IPS-15b (cell line): ENCODE measurements around the gene RPL27.

ENCODE experiments used
- H3K27me3 ChIP-seq: one replicate; pipeline ENCODE4 v1.6.1; 2013; ENCODE audit warnings: low read length; ENCODE audit not compliant: control insufficient read depth, insufficient read depth
- H3K36me3 ChIP-seq: one replicate; pipeline ENCODE4 v1.6.1; 2013; ENCODE audit warnings: low read length; ENCODE audit not compliant: control insufficient read depth, insufficient read depth
- H3K4me1 ChIP-seq: one replicate; pipeline ENCODE4 v1.6.1; 2013; ENCODE audit warnings: mild to moderate bottlenecking, low read length; ENCODE audit not compliant: control insufficient read depth, insufficient read depth
- H3K4me3 ChIP-seq: one replicate; pipeline ENCODE4 v1.5.1; 2013; ENCODE audit warnings: low read depth, low read length
- H3K9ac ChIP-seq: one replicate; pipeline ENCODE4 v1.6.1; 2013; ENCODE audit warnings: low read depth, mild to moderate bottlenecking, low read length
- H3K9me3 ChIP-seq: one replicate; pipeline ENCODE4 v1.6.1; 2013; ENCODE audit warnings: mild to moderate bottlenecking, low read length; ENCODE audit not compliant: control insufficient read depth, insufficient read depth

Gene RPL27

GRCh38 chr17:43044024-43044423 lies 45.8 kb downstream of the RPL27 start:
- H3K4me1 ChIP-seq: peaks cover 31% of the 10 kb centered on the region
- no peak overlapping the region for H3K9ac ChIP-seq
- H3K9me3 ChIP-seq: no peaks in the 10 kb centered on the region
- no peak overlapping the region for H3K4me3 ChIP-seq
- no peaks in the 10 kb centered on the region for H3K36me3 ChIP-seq
- no peaks in the 10 kb centered on the region for H3K27me3 ChIP-seq

GRCh38 chr17:43051969-43052368 lies 53.8 kb downstream of the RPL27 start:
- Histone ChIP-seq H3K9me3 (no peaks in the 10 kb centered on the region), H3K4me3 (no peak overlapping the region), H3K4me1 (no peaks in the 10 kb centered on the region), H3K36me3 (peaks cover 7% of the 10 kb centered on the region), H3K9ac (no peak overlapping the region), H3K27me3 (no peaks in the 10 kb centered on the region)
